Thyroid gland (tissue), 4 donors: ENCODE measurements around the gene SLC25A6.

Source experiments
- POLR2A ChIP-seq, 2 donors: fragments of 450-650 bp; IDR thresholded peaks; one replicate each; pipeline ENCODE4 v1.6.1; 2017; ENCODE audit warnings: antibody characterized with exemption in 2 of 2, mild to moderate bottlenecking in 2 of 2, moderate library complexity in 1 of 2
- TF ChIP-seq, protein P1 (sequence below), 6 experiments: fragments of 200-600 bp in 3 of 6; fragments of 450-650 bp in 3 of 6; sonication (generic) in 3 of 6; IDR thresholded peaks; one replicate each; pipeline ENCODE4 v1.5.1; 2016 to 2019; ENCODE audit warnings: antibody characterized with exemption in 6 of 6, mild to moderate bottlenecking in 2 of 6, inconsistent platforms in 1 of 6, moderate library complexity in 1 of 6

DNA sequence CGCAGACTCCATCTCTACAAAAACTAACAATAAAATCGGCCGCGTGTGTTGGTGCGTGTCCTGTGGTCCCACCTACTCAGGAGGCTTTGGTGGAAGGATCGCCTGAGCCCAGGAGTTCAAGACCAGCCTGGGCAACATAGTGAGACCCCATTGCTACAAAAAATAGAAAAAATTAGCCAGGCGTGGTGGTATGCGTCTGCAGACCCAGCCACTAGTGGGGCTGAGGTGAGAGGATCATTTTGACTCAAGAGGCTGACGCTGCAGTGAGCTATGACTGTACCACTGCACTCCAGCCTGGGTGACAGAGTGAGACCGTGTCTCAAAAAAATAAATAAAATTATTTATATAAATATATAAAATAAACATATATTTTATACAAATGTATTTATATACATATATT is 38.5 kb upstream of the SLC25A6 start:
- TF ChIP-seq, protein P1, sequence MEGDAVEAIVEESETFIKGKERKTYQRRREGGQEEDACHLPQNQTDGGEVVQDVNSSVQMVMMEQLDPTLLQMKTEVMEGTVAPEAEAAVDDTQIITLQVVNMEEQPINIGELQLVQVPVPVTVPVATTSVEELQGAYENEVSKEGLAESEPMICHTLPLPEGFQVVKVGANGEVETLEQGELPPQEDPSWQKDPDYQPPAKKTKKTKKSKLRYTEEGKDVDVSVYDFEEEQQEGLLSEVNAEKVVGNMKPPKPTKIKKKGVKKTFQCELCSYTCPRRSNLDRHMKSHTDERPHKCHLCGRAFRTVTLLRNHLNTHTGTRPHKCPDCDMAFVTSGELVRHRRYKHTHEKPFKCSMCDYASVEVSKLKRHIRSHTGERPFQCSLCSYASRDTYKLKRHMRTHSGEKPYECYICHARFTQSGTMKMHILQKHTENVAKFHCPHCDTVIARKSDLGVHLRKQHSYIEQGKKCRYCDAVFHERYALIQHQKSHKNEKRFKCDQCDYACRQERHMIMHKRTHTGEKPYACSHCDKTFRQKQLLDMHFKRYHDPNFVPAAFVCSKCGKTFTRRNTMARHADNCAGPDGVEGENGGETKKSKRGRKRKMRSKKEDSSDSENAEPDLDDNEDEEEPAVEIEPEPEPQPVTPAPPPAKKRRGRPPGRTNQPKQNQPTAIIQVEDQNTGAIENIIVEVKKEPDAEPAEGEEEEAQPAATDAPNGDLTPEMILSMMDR (IDR thresholded peaks at IDR 0.05), result no peak
- no peak for TF ChIP-seq POLR2A (IDR thresholded peaks at IDR 0.05)
